ENCODE data around the gene ZCCHC7. TPM values are rescaled to one million over a fixed set of nuclear protein-coding genes. Genes with fewer than 3 reads are reported as not detected.

ZCCHC7 gene
- total RNA-seq, 1 experiment from 2014 or later, result 41.7 TPM

- no TSS peak for BruUV-seq (replicated peaks)
- POLR2A ChIA-PET, result interaction anchor here (1.3 kb wide), 1 partner anchor 9 kb away, joined by 5 read pairs; no protein-coding TSS in a partner anchor
- Mint-ChIP-seq H3K4me1 (ENCODE audit: insufficient read depth, unreplicated experiment) (no peaks in the 10 kb centered on the region), H3K4me3 (ENCODE audit: unreplicated experiment) (no peak overlapping the region), H3K9me3 (ENCODE audit: unreplicated experiment) (no peaks in the 10 kb centered on the region), H3K36me3 (ENCODE audit: insufficient read depth, unreplicated experiment) (no peaks in the 10 kb centered on the region), H3K27me3 (ENCODE audit: insufficient read depth, unreplicated experiment) (no peaks in the 10 kb centered on the region), H3K27ac (ENCODE audit: low read depth, unreplicated experiment) (no peak overlapping the region)
- CTCF ChIA-PET, result interaction anchor here (0.8 kb wide), 1 partner anchor 9 kb away, joined by 3 read pairs; no protein-coding TSS in a partner anchor
- no peak for TF ChIP-seq CTCF (IDR thresholded peaks at IDR 0.05; ENCODE audit: unreplicated experiment)
- intact Hi-C loops (cut with micrococcal nuclease), result no loop called here
- no peak for DNase-seq (ENCODE audit: unreplicated experiment)
These were observed 25.6 kb upstream of the ZCCHC7 start for GRCh38 chr9:37094751-37095150.

GRCh38 chr9:37096628-37097027 is 23.7 kb upstream of the ZCCHC7 start:
- no TSS peak for BruUV-seq (replicated peaks)
- CTCF ChIA-PET, result interaction anchor here (1.1 kb wide), 1 partner anchor 9 kb away, joined by 4 read pairs; no protein-coding TSS in a partner anchor
- H3K4me3 Mint-ChIP-seq (ENCODE audit: unreplicated experiment), result no peak overlapping the region
- no peak for DNase-seq (ENCODE audit: unreplicated experiment)
- no peaks in the 10 kb centered on the region for H3K4me1 Mint-ChIP-seq (ENCODE audit: insufficient read depth, unreplicated experiment)
- H3K9me3 Mint-ChIP-seq (ENCODE audit: unreplicated experiment), result no peaks in the 10 kb centered on the region
- H3K27me3 Mint-ChIP-seq (ENCODE audit: insufficient read depth, unreplicated experiment), result no peaks in the 10 kb centered on the region
- no peaks in the 10 kb centered on the region for H3K36me3 Mint-ChIP-seq (ENCODE audit: insufficient read depth, unreplicated experiment)
- intact Hi-C loops (cut with micrococcal nuclease), result no loop called here
- no peak overlapping the region for H3K27ac Mint-ChIP-seq (ENCODE audit: low read depth, unreplicated experiment)
- POLR2A ChIA-PET, result interaction anchor here (0.6 to 0.7 kb wide), 2 partner anchors 16 to 376 kb away, joined by 3 read pairs; no protein-coding TSS in a partner anchor
- TF ChIP-seq CTCF (IDR thresholded peaks at IDR 0.05; ENCODE audit: unreplicated experiment), result no peak

GRCh38 chr9:37097294-37097693 is 23.1 kb upstream of the ZCCHC7 start:
- Mint-ChIP-seq H3K27me3 (ENCODE audit: insufficient read depth, unreplicated experiment) (no peaks in the 10 kb centered on the region), H3K27ac (ENCODE audit: low read depth, unreplicated experiment) (no peak overlapping the region), H3K36me3 (ENCODE audit: insufficient read depth, unreplicated experiment) (no peaks in the 10 kb centered on the region), H3K9me3 (ENCODE audit: unreplicated experiment) (no peaks in the 10 kb centered on the region), H3K4me3 (ENCODE audit: unreplicated experiment) (no peak overlapping the region), H3K4me1 (ENCODE audit: insufficient read depth, unreplicated experiment) (no peaks in the 10 kb centered on the region)
- no TSS peak for BruUV-seq (replicated peaks)
- intact Hi-C loops (cut with micrococcal nuclease), result no loop called here
- no peak for TF ChIP-seq CTCF (IDR thresholded peaks at IDR 0.05; ENCODE audit: unreplicated experiment)
- ChIA-PET POLR2A (interaction anchor here (0.6 kb wide), 1 partner anchor 377 kb away, joined by 3 read pairs; no protein-coding TSS in a partner anchor), CTCF (interaction anchor here (1.1 kb wide), 1 partner anchor 8 kb away, joined by 4 read pairs; no protein-coding TSS in a partner anchor)
- no peak for DNase-seq (ENCODE audit: unreplicated experiment)

- Mint-ChIP-seq H3K9me3 (ENCODE audit: unreplicated experiment) (no peaks in the 10 kb centered on the region), H3K27ac (ENCODE audit: low read depth, unreplicated experiment) (no peak overlapping the region), H3K36me3 (ENCODE audit: insufficient read depth, unreplicated experiment) (no peaks in the 10 kb centered on the region), H3K4me3 (ENCODE audit: unreplicated experiment) (no peak overlapping the region), H3K27me3 (ENCODE audit: insufficient read depth, unreplicated experiment) (no peaks in the 10 kb centered on the region), H3K4me1 (ENCODE audit: insufficient read depth, unreplicated experiment) (peaks cover 7% of the 10 kb centered on the region)
- no TSS peak for BruUV-seq (replicated peaks)
- intact Hi-C loops (cut with micrococcal nuclease), result no loop called here
- CTCF ChIA-PET, result interaction anchor here (0.7 kb wide), 1 partner anchor 16 kb away, joined by 4 read pairs; no protein-coding TSS in a partner anchor
- TF ChIP-seq CTCF (IDR thresholded peaks at IDR 0.05; ENCODE audit: unreplicated experiment), result no peak
- no peak for DNase-seq (ENCODE audit: unreplicated experiment)
- POLR2A ChIA-PET, result interaction anchor here (0.7 to 1.2 kb wide), 3 partner anchors 10 to 21 kb away, joined by 3 to 4 read pairs (median 4); no protein-coding TSS in a partner anchor
These were observed 20.0 kb upstream of the ZCCHC7 start for GRCh38 chr9:37100327-37100726.
